Activated CD4-positive, alpha-beta memory T cell treated with anti-CD3 and anti-CD28 coated beads for 36 hours (primary cell): ENCODE data around the gene CNIH1. TPM values are rescaled to one million over a fixed set of nuclear protein-coding genes. Genes with fewer than 3 reads are reported as not detected.
"Not testable (repeated sequence)": the region's sequence is repeated elsewhere in the genome, so short reads cannot be mapped to it uniquely, and the experiment has no call there.

ENCODE experiments used
- CTCF ChIA-PET: fragments of 350-600 bp; sonication (Branson Sonifier 250); formaldehyde crosslinking; loops from one replicate; lab custom pipeline; 2021; ENCODE audit warnings: antibody characterized with exemption, inconsistent platforms; lab: Charles Lee
- POLR2A ChIA-PET: fragments of 350-600 bp; sonication (Branson Sonifier 250); formaldehyde crosslinking; loops from one replicate; lab custom pipeline; 2021; ENCODE audit warnings: antibody characterized with exemption; lab: Charles Lee
- DNase-seq: peaks from one replicate; pipeline ENCODE4 v3.0.0-alpha.2; 2020
- H3K27ac Mint-ChIP-seq: one replicate; pipeline ENCODE4 v1.8.0; 2021; ENCODE audit warnings: mixed read lengths
- H3K27me3 Mint-ChIP-seq: one replicate; pipeline ENCODE4 v1.8.0; 2021; ENCODE audit warnings: mixed read lengths
- H3K36me3 Mint-ChIP-seq: one replicate; pipeline ENCODE4 v1.8.0; 2021; ENCODE audit warnings: mixed read lengths
- H3K4me1 Mint-ChIP-seq: one replicate; pipeline ENCODE4 v1.8.0; 2021; ENCODE audit warnings: low read depth, mixed read lengths
- H3K4me3 Mint-ChIP-seq: one replicate; pipeline ENCODE4 v1.8.0; 2021; ENCODE audit warnings: mild to moderate bottlenecking, mixed read lengths
- H3K9me3 Mint-ChIP-seq: one replicate; pipeline ENCODE4 v1.8.0; 2021; ENCODE audit warnings: mixed read lengths
- intact Hi-C: fragments of 100-400 bp; cut with micrococcal nuclease; formaldehyde crosslinking; loops from one replicate; pipeline ENCODE4 v1.15.1; 2023
- total RNA-seq, 2 experiments: library from RNA; stranded (reverse); gene quantifications; one replicate each; pipeline ENCODE4 v1.2.3, GENCODE V29; 2021

Gene CNIH1
- total RNA-seq, 2 experiments from 2014 or later: 84.2 to 89.9 TPM

DNA sequence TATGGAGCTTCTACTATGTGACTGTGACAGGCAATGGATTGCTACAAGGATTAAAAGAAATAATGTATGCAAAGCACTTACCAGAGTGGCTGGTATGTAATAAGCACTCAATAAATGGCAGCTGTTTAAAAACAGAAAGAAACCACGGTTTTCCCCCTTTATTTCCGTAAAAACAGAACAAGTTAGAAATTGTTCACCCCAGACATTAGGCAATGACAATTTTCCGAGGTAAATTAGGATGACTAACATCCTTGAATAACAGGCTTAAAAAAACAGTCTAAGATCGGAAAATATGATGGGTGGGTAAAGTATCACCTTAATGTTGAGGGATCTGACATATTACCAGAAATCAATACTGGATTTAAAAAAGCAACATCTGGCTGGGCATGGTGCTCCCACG lies 20.9 kb upstream of the CNIH1 start:
- Mint-ChIP-seq H3K4me1 (peaks cover 12% of the 10 kb centered on the region), H3K27ac (peak overlapping the region; percentile 38), H3K36me3 (peaks cover 11% of the 10 kb centered on the region), H3K9me3 (peaks cover 20% of the 10 kb centered on the region), H3K4me3 (no peak overlapping the region), H3K27me3 (no peaks in the 10 kb centered on the region)
- DNase-seq: no peak
- CTCF ChIA-PET: no interaction called here
- POLR2A ChIA-PET: interaction anchor here (0.7 to 1.2 kb wide), 2 partner anchors 24 to 27 kb away, joined by 3 read pairs; no protein-coding TSS in a partner anchor
- intact Hi-C loops: no loop called here

DNA sequence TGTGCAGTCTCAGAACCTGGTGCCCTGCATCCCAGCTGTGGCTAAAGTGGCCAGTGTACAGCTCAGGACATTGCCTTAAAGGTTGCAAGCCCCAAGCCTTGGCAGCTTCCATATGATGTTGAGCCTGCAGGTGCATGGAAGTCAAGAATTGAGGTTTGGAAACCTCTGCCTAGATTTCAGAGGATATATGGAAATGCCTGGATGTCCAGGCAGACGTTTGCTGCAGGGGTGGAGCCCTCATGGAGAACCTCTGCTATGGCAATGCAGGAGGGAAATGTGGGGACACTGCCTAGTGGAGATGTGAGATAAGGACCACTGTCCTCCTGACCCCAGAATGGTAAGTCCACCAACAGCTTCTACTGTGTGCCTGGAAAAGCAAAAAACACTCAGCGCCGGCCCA lies 17.9 kb upstream of the CNIH1 start:
- ChIA-PET CTCF (no interaction called here), POLR2A (no interaction called here)
- Mint-ChIP-seq H3K36me3 (peaks cover 11% of the 10 kb centered on the region), H3K4me1 (peaks cover 12% of the 10 kb centered on the region), H3K27me3 (no peaks in the 10 kb centered on the region), H3K9me3 (peaks cover 17% of the 10 kb centered on the region), H3K4me3 (no peak overlapping the region), H3K27ac (no peak overlapping the region)
- DNase-seq: no peak
- intact Hi-C loops: no loop called here

DNA sequence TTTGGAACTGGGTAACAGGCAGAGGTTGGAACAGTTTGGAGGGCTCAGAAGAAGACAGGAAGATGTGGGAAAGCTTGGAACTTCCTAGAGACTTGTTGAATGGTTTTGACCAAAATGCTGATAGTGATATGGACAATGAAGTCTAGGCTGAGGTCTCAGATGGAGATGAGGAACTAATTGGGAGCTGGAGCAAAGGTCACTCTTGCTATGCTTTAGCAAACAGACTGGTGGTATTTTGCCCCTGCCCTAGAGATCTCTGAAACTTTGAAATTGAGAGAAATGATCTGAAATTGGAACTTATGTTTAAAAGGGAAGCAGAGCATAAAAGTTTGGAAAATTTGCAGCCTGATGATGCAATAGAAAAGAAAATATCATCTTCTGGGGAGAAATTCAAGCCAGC lies 17.4 kb upstream of the CNIH1 start:
- H3K27me3 Mint-ChIP-seq, H3K4me3 Mint-ChIP-seq, DNase-seq, POLR2A ChIA-PET, CTCF ChIA-PET, H3K27ac Mint-ChIP-seq, intact Hi-C loops: not testable (repeated sequence)
- Mint-ChIP-seq H3K36me3 (peaks cover 11% of the 10 kb centered on the region), H3K4me1 (peaks cover 12% of the 10 kb centered on the region), H3K9me3 (peaks cover 17% of the 10 kb centered on the region)

DNA sequence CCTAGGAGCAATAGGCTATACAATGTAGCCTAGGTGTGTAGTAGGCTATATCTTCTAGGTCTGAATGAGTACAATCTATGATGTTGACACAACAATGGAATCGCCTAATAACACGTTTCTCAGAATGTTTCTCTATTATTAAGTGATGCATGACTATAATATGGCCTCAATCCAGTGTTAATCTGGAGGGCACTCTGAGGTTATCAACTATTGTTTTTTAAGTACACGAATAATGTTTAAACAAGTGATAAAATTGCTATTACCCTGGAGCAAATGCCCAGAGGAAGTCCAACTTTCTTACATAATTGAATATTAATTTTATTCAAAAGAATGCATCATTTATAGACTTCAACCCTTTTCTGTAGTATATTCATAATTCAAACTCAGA lies 16.4 kb upstream of the CNIH1 start:
- intact Hi-C loops: no loop called here
- DNase-seq: no peak

DNA sequence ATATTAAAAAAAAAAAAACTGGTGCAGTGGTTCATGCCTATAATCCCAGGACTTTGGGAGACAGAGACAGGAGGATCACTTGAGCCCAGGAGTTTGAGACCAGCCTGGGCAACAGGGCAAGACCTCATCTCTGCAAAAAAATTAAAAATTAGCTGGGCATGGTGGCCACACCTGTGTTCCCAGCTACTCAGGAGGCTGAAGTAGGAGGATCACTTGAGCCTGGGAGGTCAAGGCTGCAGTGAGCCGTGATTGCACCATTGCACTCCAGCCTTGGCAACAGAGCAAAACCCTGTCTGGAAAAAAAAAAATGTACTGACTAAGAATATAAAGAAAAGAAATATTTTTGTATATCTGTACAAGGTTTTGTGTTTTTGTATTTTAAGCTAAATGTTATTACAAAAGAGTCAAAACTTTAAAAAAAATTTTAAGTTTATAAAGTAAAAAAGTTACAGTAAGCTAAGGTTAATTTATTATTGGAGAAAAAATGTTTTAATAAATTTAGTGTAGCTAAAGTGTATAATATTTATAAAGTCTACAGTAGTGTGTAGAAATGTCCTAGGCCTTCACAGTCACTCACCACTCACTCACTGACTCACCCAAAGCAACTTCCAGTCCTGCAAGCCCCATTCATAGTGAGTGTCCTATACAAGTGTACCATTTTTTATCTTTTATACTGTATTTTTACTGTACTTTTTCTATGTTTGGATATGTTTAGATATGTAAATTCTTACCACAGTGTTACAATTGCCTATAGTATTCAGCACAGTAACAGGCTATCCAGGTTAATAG lies 15.8 kb upstream of the CNIH1 start:
- Mint-ChIP-seq H3K9me3 (peaks cover 17% of the 10 kb centered on the region), H3K36me3 (peaks cover 11% of the 10 kb centered on the region)
- H3K27me3 Mint-ChIP-seq, H3K4me3 Mint-ChIP-seq, intact Hi-C loops, POLR2A ChIA-PET, H3K27ac Mint-ChIP-seq, CTCF ChIA-PET, DNase-seq, H3K4me1 Mint-ChIP-seq: not testable (repeated sequence)

More for the DNA sequence above, 16.4 kb upstream of the CNIH1 start:
- Mint-ChIP-seq H3K4me1 (peaks cover 9% of the 10 kb centered on the region), H3K4me3 (no peak overlapping the region), H3K9me3 (peaks cover 17% of the 10 kb centered on the region), H3K27me3 (no peaks in the 10 kb centered on the region), H3K36me3 (peaks cover 11% of the 10 kb centered on the region), H3K27ac (no peak overlapping the region)
- ChIA-PET CTCF (no interaction called here), POLR2A (no interaction called here)

DNA sequence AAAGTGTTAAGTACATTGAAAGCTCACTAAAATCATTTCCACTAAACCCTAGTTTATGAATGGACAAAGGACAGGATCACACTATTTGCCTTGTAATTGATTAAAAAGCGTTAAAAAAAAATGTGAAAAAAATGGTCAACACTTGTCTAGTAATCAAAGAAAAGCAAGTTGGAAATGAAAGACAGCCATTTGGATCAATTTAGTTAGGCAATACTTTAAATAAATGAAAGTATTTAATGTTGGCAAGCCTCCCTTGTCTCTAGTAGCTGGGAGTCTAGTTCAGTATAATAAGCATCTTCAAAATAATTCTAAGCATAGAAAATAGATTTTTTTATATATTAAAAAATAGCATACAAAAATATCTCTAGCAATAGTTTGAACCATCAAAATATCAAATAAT lies 14.2 kb upstream of the CNIH1 start:
- ChIA-PET CTCF (no interaction called here), POLR2A (no interaction called here)
- H3K27me3 Mint-ChIP-seq: no peaks in the 10 kb centered on the region
- no peak for DNase-seq
- H3K27ac Mint-ChIP-seq: no peak overlapping the region
- intact Hi-C loops: no loop called here
- H3K4me1 Mint-ChIP-seq: peaks cover 4% of the 10 kb centered on the region
- peaks cover 11% of the 10 kb centered on the region for H3K36me3 Mint-ChIP-seq
- H3K9me3 Mint-ChIP-seq: peaks cover 17% of the 10 kb centered on the region
- no peak overlapping the region for H3K4me3 Mint-ChIP-seq

DNA sequence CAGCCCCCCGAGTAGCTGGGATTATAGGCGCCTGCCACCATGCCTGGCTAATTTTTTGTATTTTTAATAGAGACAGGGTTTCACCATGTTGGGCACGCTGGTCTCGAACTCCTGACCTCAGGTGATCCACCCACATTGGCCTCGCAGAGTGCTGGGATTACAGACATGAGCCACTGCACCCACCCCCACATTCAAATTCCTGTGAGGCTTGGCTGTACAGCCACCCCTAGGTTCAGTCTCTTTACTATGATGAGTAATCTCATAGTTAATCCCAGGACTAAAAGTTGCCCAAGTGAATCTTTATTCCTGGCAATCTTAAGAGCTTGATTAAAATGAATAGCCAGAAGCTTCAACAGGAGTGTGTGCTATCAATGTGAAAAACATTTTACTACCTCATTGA lies 12.8 kb upstream of the CNIH1 start:
- H3K36me3 Mint-ChIP-seq, H3K27me3 Mint-ChIP-seq, intact Hi-C loops, H3K4me3 Mint-ChIP-seq, H3K27ac Mint-ChIP-seq, H3K9me3 Mint-ChIP-seq, CTCF ChIA-PET, H3K4me1 Mint-ChIP-seq, DNase-seq, POLR2A ChIA-PET: not testable (repeated sequence)

DNA sequence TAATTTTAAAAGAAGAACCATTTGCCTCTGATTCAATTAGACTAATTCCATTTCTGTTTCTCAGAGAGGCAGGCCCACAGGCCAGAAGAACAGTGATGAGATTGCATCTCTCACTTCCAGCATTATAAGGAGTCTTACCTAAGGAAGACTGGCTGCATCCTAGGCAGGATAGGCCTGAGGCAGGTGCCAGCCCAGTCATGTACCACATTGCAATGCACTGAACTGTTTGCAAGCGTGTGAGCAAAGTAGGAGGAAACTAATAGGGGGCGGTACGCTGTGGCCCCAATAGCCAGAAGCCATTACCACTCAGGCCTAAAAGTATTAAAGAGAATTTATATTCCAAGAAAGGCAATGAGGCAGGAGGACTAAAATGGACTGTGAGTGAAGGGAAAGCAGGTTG lies 12.1 kb upstream of the CNIH1 start:
- ChIA-PET POLR2A (no interaction called here), CTCF (interaction anchor here (0.6 kb wide), 1 partner anchor 461 kb away, joined by 3 read pairs; no protein-coding TSS in a partner anchor)
- DNase-seq: no peak
- H3K9me3 Mint-ChIP-seq: no peaks in the 10 kb centered on the region
- no peaks in the 10 kb centered on the region for H3K36me3 Mint-ChIP-seq
- H3K27ac Mint-ChIP-seq: no peak overlapping the region
- H3K4me1 Mint-ChIP-seq: peaks cover 4% of the 10 kb centered on the region
- peaks cover 2% of the 10 kb centered on the region for H3K27me3 Mint-ChIP-seq
- no peak overlapping the region for H3K4me3 Mint-ChIP-seq
- intact Hi-C loops: no loop called here

DNA sequence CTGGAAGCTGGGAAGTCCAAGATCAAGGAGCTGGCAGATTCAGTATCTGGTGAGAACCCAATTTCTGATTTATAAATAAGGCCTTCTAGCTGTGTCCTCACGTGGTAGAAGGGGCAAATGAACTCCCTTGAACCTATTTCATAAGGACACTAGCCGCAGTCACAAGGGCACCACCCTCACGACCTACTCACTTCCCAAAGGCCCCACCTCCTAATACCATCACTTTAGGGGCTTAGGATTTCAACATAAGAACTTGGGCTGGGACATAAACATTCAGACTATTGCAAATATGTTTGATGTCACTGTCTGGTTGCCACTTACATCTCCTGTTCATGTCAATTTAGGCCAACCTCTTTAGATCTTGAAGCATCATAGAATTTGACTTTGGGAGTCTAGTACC lies 10.8 kb upstream of the CNIH1 start:
- intact Hi-C loops: no loop called here
- POLR2A ChIA-PET: no interaction called here
- Mint-ChIP-seq H3K36me3 (no peaks in the 10 kb centered on the region), H3K4me3 (no peak overlapping the region), H3K27me3 (peaks cover 2% of the 10 kb centered on the region), H3K9me3 (no peaks in the 10 kb centered on the region), H3K27ac (no peak overlapping the region), H3K4me1 (peaks cover 4% of the 10 kb centered on the region)
- CTCF ChIA-PET: interaction anchor here (0.6 kb wide), 1 partner anchor 1187 kb away, joined by 4 read pairs; no protein-coding TSS in a partner anchor
- no peak for DNase-seq

DNA sequence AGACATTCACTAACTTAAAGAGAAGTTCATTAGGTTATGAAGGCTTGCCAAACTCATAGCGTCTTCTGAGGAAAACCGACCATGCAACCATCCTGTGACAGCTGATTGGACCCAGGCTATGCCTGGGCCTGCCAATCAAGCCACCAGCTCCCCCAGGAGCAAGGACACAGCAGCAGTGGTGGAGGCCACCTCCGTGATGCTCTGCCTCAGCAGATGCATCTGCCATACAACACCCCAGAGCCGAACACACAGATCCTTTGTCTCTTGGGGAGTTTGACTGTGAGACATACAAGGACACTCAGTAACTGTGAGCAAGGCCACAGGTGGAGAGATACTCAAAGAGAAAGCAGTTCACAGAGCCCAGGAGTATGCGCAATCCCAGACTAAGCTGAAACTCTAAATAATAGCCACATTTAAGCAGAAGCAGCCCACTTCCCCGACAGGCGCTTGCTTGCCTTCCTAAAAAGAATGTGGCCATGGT lies 10.0 kb upstream of the CNIH1 start:
- no peaks in the 10 kb centered on the region for H3K36me3 Mint-ChIP-seq
- H3K27ac Mint-ChIP-seq: no peak overlapping the region
- DNase-seq: no peak
- H3K4me3 Mint-ChIP-seq: no peak overlapping the region
- intact Hi-C loops: no loop called here
- peaks cover 4% of the 10 kb centered on the region for H3K4me1 Mint-ChIP-seq
- no peaks in the 10 kb centered on the region for H3K9me3 Mint-ChIP-seq
- POLR2A ChIA-PET: no interaction called here
- peaks cover 6% of the 10 kb centered on the region for H3K27me3 Mint-ChIP-seq
- CTCF ChIA-PET: no interaction called here

DNA sequence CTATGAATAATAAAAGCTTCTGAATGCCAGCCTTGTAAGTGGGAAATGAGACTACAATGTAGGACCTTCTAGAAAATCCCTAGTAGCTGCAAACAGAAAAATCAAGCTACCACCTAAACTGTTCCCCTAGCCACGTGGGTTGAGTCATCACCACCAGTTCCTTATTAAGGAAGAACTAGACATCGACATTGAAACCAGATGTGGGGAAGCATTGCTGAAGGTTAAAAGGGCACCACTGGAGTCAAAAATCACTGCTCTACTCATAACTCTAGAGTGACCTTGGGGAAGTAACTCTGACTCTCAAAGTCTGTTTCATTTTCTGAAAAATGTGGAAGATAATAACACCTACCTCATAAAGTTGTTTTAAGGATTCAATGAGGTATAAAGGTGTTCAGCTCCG lies 9.4 kb upstream of the CNIH1 start:
- no peaks in the 10 kb centered on the region for H3K36me3 Mint-ChIP-seq
- DNase-seq: peak; percentile 32
- ChIA-PET CTCF (no interaction called here), POLR2A (no interaction called here)
- H3K4me3 Mint-ChIP-seq: no peak overlapping the region
- peaks cover 6% of the 10 kb centered on the region for H3K27me3 Mint-ChIP-seq
- peaks cover 4% of the 10 kb centered on the region for H3K4me1 Mint-ChIP-seq
- no peak overlapping the region for H3K27ac Mint-ChIP-seq
- H3K9me3 Mint-ChIP-seq: no peaks in the 10 kb centered on the region
- intact Hi-C loops: no loop called here

DNA sequence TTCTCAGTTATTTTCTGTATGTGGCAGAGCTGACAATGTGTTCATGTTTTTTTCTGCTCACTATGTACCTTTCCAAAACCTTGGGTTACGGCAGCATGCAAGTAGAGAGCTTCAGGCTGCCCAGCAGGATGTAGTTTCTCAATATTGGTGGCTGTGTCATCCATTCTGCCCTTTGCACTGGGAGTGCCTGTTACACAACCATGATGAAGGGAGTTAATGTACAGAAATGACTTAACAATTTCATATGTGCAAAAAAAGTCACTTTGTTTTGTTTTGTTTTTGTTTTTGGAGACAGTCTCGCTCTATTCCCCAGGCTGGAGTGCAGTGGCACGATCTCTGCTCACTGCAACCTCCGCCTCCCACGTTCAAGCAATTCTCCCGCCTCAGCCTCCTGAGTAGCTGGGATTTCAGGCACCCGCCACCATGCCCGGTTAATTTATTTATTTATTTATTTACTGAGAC lies 6.1 kb upstream of the CNIH1 start:
- POLR2A ChIA-PET: no interaction called here
- Mint-ChIP-seq H3K27ac (no peak overlapping the region), H3K36me3 (no peaks in the 10 kb centered on the region), H3K4me1 (peaks cover 6% of the 10 kb centered on the region), H3K27me3 (peaks cover 6% of the 10 kb centered on the region), H3K4me3 (no peak overlapping the region), H3K9me3 (no peaks in the 10 kb centered on the region)
- intact Hi-C loops: no loop called here
- CTCF ChIA-PET: no interaction called here
- no peak for DNase-seq
